Stomach (tissue), 19 donors: ENCODE results near the gene ZCWPW1. TPM values are rescaled to one million over a fixed set of nuclear protein-coding genes. Genes with fewer than 3 reads are reported as not detected.

Source experiments
- DNase-seq, 2 donors: peaks; one replicate each; pipeline versions ENCODE4 v3.0.0 to v3.0.0-alpha.2; 2013 to 2019
- H3K27ac ChIP-seq, 5 donors: fragments of 200-600 bp in 4 of 5; sonication (generic) in 4 of 5; one replicate each; pipeline ENCODE4 v1.5.1; 2013 to 2019; ENCODE audit warnings: mild to moderate bottlenecking in 1 of 5, moderate library complexity in 1 of 5
- H3K27me3 ChIP-seq, 3 donors: fragments of 200-600 bp; sonication (generic); one replicate each; pipeline ENCODE4 v1.5.1; 2017 to 2019; ENCODE audit warnings: mixed run types in 1 of 3
- H3K36me3 ChIP-seq, 4 donors: fragments of 200-600 bp; sonication (generic); 1 replicate in 3 of 4; 2 replicates in 1 of 4; pipeline ENCODE4 v1.5.1; 2016 to 2019
- H3K4me1 ChIP-seq, 4 donors: fragments of 200-600 bp; sonication (generic); one replicate each; pipeline ENCODE4 v1.5.1; 2016 to 2019
- H3K4me3 ChIP-seq, 4 donors: fragments of 200-600 bp; sonication (generic) in 3 of 4; one replicate each; pipeline ENCODE4 v1.5.1; 2016 to 2019; ENCODE audit warnings: mild to moderate bottlenecking in 1 of 4
- H3K9me3 ChIP-seq, 4 donors: fragments of 200-600 bp; sonication (generic); one replicate each; pipeline ENCODE4 v1.5.1; 2016 to 2019
- EP300 ChIP-seq: sonication (generic); formaldehyde crosslinking; IDR thresholded peaks from one replicate; pipeline ENCODE4 v1.6.1; 2017; ENCODE audit warnings: antibody characterized with exemption
- POLR2A ChIP-seq, 4 donors: fragments of 450-650 bp; IDR thresholded peaks; one replicate each; pipeline ENCODE4 v1.6.1; 2016; ENCODE audit warnings: antibody characterized with exemption in 4 of 4, control low read depth in 2 of 4, mild to moderate bottlenecking in 1 of 4, moderate library complexity in 1 of 4
- POLR2AphosphoS5 ChIP-seq, 3 donors: sonication (generic); formaldehyde crosslinking; IDR thresholded peaks; one replicate each; pipeline ENCODE4 v1.6.1; 2016; ENCODE audit warnings: antibody characterized with exemption in 3 of 3
- WGBS, 5 donors: extraction: QIAGEN DNeasy Blood & Tissue Kit in 3 of 5; methylation state at CpG; one replicate each; pipeline versions ENCODE4 v1.1.5 to v1.1.7; 2013 to 2018; 5-methylcytosine and 5-hydroxymethylcytosine counted together
- intact Hi-C: fragments of 100-400 bp; cut with DNase I; formaldehyde crosslinking; loops from one replicate; pipeline ENCODE4 v1.15.1; 2023; ENCODE audit warnings: low total_unique reads
- long read RNA-seq, 10 donors: transcript quantifications; one replicate each; lab custom pipeline, GENCODE V29; 2026
- polyA plus RNA-seq, 3 donors: library from polyadenylated mRNA; stranded (reverse); fragments of 200-250 nt; gene quantifications; one replicate each; pipeline ENCODE4 v1.2.3, GENCODE V29; 2013
- total RNA-seq, 5 donors: library from RNA; depleted of rRNA; stranded (reverse); fragments of >200 nt; gene quantifications; one replicate each; pipeline versions ENCODE4 v1.1.0 to v1.2.3, GENCODE V29; 2014 to 2016
- TF ChIP-seq, protein P1 (sequence below), 7 experiments: fragments of 450-650 bp in 4 of 7; fragments of 200-600 bp in 3 of 7; sonication (generic) in 3 of 7; IDR thresholded peaks; one replicate each; pipeline ENCODE4 v1.5.1; 2016 to 2019; ENCODE audit warnings: antibody characterized with exemption in 7 of 7, control low read depth in 2 of 7, mild to moderate bottlenecking in 1 of 7
- donor health status: healthy with polysubstance abuse.
- donor health status: Bipolar disorder and iron deficiency.
- donor health status: healthy.

Gene ZCWPW1, protein sequence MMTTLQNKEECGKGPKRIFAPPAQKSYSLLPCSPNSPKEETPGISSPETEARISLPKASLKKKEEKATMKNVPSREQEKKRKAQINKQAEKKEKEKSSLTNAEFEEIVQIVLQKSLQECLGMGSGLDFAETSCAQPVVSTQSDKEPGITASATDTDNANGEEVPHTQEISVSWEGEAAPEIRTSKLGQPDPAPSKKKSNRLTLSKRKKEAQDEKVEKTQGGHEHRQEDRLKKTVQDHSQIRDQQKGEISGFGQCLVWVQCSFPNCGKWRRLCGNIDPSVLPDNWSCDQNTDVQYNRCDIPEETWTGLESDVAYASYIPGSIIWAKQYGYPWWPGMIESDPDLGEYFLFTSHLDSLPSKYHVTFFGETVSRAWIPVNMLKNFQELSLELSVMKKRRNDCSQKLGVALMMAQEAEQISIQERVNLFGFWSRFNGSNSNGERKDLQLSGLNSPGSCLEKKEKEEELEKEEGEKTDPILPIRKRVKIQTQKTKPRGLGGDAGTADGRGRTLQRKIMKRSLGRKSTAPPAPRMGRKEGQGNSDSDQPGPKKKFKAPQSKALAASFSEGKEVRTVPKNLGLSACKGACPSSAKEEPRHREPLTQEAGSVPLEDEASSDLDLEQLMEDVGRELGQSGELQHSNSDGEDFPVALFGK
- total RNA-seq (10 to 100 TPM in 2 of 5 donors, 1 to 10 TPM in 1, under 1 TPM in 1, not detected in 1; 0.89 to 44.3 (median 10.9) TPM), polyA plus RNA-seq (10 to 100 TPM in 1 of 3 donors, 1 to 10 TPM in 2; 4.9 to 11.7 (median 5.2) TPM)
- long read RNA-seq, donor 1: 0 reads
- long read RNA-seq, donor 2, partial matches to known transcripts: 11 of 29 reads
- long read RNA-seq, donor 2, other reads (novel, unspliced or antisense): 18 of 29 reads
- long read RNA-seq, donor 3: 0 reads
- long read RNA-seq, donor 4: 0 reads
- long read RNA-seq, donor 5, partial matches to known transcripts: 26 of 26 reads
- long read RNA-seq, donor 5, other reads (novel, unspliced or antisense): 0 of 26 reads
- long read RNA-seq, donor 6, partial matches to known transcripts: 86 of 86 reads
- long read RNA-seq, donor 6, other reads (novel, unspliced or antisense): 0 of 86 reads
- long read RNA-seq, donor 7, partial matches to known transcripts: 22 of 22 reads
- long read RNA-seq, donor 7, other reads (novel, unspliced or antisense): 0 of 22 reads
- long read RNA-seq, donor 8: 0 reads
- long read RNA-seq, donor 9: 0 reads
- long read RNA-seq, donor 10: 0 reads

- peaks cover 4 to 27% (median 16%) of the 10 kb centered on the region in 4 donors for H3K36me3 ChIP-seq
- H3K27me3 ChIP-seq: no peaks in the 10 kb centered on the region
- no peaks in the 10 kb centered on the region for H3K9me3 ChIP-seq
- H3K4me1 ChIP-seq: peaks cover 25 to 41% (median 39%) of the 10 kb centered on the region in 4 donors
- peak; percentile 95 to 99 for DNase-seq
- intact Hi-C loops: no loop called here
- peak within 1 kb of the TSS; percentile 76 to 99 (median 85) for H3K4me3 ChIP-seq
- WGBS, 5 donors: 0 to 2% (median 1%) methylated on average over 62 to 66 of the region's 66 CpGs
- H3K27ac ChIP-seq: peak within 1 kb of the TSS; percentile 98 to 100 (median 100)
- peak; percentile 100 for TF ChIP-seq POLR2AphosphoS5 (IDR thresholded peaks at IDR 0.05)
- TF ChIP-seq, protein P1, sequence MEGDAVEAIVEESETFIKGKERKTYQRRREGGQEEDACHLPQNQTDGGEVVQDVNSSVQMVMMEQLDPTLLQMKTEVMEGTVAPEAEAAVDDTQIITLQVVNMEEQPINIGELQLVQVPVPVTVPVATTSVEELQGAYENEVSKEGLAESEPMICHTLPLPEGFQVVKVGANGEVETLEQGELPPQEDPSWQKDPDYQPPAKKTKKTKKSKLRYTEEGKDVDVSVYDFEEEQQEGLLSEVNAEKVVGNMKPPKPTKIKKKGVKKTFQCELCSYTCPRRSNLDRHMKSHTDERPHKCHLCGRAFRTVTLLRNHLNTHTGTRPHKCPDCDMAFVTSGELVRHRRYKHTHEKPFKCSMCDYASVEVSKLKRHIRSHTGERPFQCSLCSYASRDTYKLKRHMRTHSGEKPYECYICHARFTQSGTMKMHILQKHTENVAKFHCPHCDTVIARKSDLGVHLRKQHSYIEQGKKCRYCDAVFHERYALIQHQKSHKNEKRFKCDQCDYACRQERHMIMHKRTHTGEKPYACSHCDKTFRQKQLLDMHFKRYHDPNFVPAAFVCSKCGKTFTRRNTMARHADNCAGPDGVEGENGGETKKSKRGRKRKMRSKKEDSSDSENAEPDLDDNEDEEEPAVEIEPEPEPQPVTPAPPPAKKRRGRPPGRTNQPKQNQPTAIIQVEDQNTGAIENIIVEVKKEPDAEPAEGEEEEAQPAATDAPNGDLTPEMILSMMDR (IDR thresholded peaks at IDR 0.05): peak in 1 of 7 experiments; percentile 5
- TF ChIP-seq POLR2A (IDR thresholded peaks at IDR 0.05): peak in 3 of 4 donors; percentile 99 to 100 (median 100)
- TF ChIP-seq EP300: no peak
Measured at GRCh38 chr7:100428199-100428966, at the start of gene ZCWPW1. ZCWPW1 (minus strand) TSS chr7:100428703; CDS start chr7:100420649, 8,054 bp downstream.

- Histone ChIP-seq H3K36me3 (peaks cover 13 to 37% (median 26%) of the 10 kb centered on the region in 4 donors), H3K27ac (peak overlapping the region; percentile 91 to 98 (median 95)), H3K4me1 (peaks cover 51 to 65% (median 60%) of the 10 kb centered on the region in 4 donors), H3K4me3 (peak overlapping the region; percentile 97 to 100 (median 98)), H3K27me3 (no peaks in the 10 kb centered on the region), H3K9me3 (no peaks in the 10 kb centered on the region)
- no peak for DNase-seq
- WGBS, 5 donors: 0 to 6% (median 1%) methylated on average over 11 to 16 of the region's 16 CpGs
- intact Hi-C loops: loop anchor here (10.0 kb wide), 1 partner anchor 197 kb away; the partner anchor contains the start of gene GNB2
- TF ChIP-seq POLR2A (IDR thresholded peaks at IDR 0.05) (no peak), POLR2AphosphoS5 (IDR thresholded peaks at IDR 0.05) (no peak), EP300 (no peak)
- TF ChIP-seq, protein P1 (IDR thresholded peaks at IDR 0.05): no peak
Measured at GRCh38 chr7:100477871-100478267, 49.4 kb upstream of the ZCWPW1 start.

DNA sequence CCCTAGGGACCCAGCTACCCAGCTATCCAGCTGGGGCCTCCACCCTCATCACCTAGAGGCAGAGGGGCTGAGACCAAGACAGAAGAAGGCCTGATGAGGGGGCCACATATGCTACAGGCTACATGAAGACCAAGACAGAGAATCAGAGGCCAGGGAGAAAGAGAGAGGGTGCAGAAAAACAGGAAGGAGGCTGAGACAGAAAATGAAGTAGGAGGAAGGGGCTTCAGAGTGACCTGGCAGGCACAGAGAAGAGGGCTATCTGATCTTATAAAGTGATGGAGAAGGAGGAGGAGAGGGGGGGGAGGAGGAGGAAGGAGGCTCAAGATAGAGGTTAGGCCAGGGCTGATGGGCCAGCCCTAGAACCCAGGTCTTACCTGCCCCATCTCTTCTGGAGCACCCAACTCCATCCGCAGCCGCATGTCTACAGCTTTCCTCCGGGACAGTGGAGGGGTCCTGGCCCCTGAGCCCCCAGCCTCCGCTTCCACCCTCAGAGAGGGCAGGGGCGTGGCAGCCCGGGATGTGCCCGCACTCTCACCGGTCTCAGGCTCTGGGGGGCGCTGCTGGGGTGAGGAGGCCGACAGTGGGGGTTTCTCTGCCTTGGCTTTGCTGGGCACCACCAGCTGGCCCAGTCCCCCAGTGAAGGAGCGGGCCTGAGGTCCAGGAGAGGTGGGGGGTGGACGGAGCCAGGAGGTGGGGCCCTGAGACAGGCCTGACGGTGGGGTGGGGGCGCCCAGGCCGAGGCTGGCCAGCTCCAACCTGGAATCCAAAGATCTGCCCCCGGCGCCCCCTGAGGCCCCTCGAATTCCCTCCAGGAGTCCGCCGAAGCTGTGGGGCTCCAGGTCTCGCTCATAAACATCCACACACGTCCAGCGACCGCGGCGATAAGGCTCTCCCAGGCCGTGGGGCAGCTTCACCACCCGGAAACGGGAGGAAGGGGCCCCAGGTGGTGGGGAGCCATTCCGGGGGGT is 48.7 kb upstream of the ZCWPW1 start:
- peak in 1 of 2 donors; percentile 66 for DNase-seq
- WGBS, 5 donors: 4 to 14% (median 11%) methylated on average over 6 to 30 of the region's 30 CpGs
- H3K9me3 ChIP-seq: no peaks in the 10 kb centered on the region
- H3K4me3 ChIP-seq: peak overlapping the region; percentile 97 to 100 (median 98)
- peak overlapping the region in 4 of 5 donors; percentile 92 to 98 (median 96) for H3K27ac ChIP-seq
- intact Hi-C loops: loop anchor here (10.0 kb wide), 1 partner anchor 198 kb away; the partner anchor contains the start of gene GNB2
- no peak for TF ChIP-seq POLR2AphosphoS5 (IDR thresholded peaks at IDR 0.05)
- peaks cover 53 to 66% (median 63%) of the 10 kb centered on the region in 4 donors for H3K4me1 ChIP-seq
- no peaks in the 10 kb centered on the region for H3K27me3 ChIP-seq
- peaks cover 13 to 44% (median 32%) of the 10 kb centered on the region in 4 donors for H3K36me3 ChIP-seq
